Measurements from ENCODE around the gene IFNLR1. TPM values are rescaled to one million over a fixed set of nuclear protein-coding genes. Genes with fewer than 3 reads are reported as not detected.
A peak's percentile ranks its signal among the peaks of the same experiment; 100 is the strongest.

IFNLR1 gene
- total and polyA plus RNA-seq, 2 of the 8 experiments (the other 6 are each of a cell fraction or from before 2014, with no cell fraction given): 6.8 to 10.1 TPM

DNA sequence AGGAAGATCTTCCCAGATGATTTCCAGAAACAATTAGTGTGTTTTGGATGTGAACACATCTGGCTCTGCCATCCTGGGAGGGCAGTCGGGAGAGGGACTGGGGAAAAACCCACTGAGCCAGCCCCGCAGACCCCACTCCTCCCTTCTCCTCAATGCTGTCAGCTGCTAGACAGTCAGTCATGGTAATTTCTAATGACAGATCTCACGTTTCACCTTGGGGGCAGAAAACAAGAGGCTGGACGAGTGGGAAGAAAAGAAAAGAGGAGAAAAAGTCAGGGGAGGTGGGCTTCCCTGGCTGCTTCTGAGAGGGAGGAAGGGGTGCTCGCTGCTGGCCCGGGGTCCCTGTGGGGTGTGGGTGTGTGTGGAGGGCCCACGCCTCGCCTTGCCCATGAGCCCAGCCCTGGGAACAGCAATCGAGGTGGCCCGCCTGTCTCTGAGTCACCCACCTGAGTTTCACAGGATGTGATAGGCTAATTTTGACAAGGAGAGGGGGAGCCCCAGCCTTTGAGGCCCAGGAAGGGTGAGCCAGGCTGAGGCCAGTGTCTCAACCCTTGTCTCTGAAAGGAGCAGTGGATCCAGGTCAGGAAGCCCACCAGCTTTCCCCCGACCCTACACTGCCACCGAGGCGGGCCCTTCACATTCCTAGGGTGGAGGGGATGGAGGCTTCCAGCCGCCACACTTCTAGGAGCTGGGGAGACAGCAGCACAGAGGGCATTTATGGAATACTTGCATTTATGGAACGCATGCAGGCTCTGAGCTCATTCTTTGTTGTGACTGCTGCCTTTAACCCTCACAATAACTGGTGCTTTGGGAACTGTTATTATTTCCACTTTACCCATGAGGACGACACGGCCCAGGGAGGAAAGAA is 49.1 kb upstream of the IFNLR1 start:
- Histone ChIP-seq H3K4me3 (ENCODE audit: extremely low read depth in 1 of 4, insufficient read depth in 2 of 4, low read depth in 3 of 4, low read length in 4 of 4) (no peak overlapping the region), H3K36me3 (ENCODE audit: control insufficient read depth in 2 of 4, insufficient read depth in 4 of 4, low read length in 3 of 4) (no peaks in the 10 kb centered on the region), H4K8ac (ENCODE audit: extremely low read depth, insufficient read depth, low read length) (peak overlapping the region; percentile 86; the same call in 1 of the 2 replicates), H2AK5ac (ENCODE audit: low read depth, low read length) (no peak overlapping the region), H4K5ac (ENCODE audit: insufficient read length, low read depth, low read length) (no peak overlapping the region), H2BK5ac (ENCODE audit: low read depth, low read length) (no peak overlapping the region), H3K4me1 (replicated peaks in 1 of 4; ENCODE audit: control insufficient read depth in 3 of 4, insufficient read depth in 4 of 4, low read length in 3 of 4) (peaks cover 0 to 6% (median 4%) of the 10 kb centered on the region in 4 experiments; a peak in 4 of 7 replicates), H3K18ac (ENCODE audit: extremely low read depth, low read length) (no peak overlapping the region; the same call in 1 of the 2 replicates), H3K23me2 (ENCODE audit: low read depth, low read length) (no peaks in the 10 kb centered on the region), H3K4me2 (ENCODE audit: insufficient read depth in 1 of 2, low read depth in 2 of 2, low read length in 2 of 2) (no peak overlapping the region), H3K9me3 (ENCODE audit: insufficient read depth in 2 of 2, low read depth in 1 of 2, low read length in 1 of 2) (no peaks in the 10 kb centered on the region), H4K20me1 (replicated peaks in 1 of 2; ENCODE audit: control insufficient read depth in 1 of 2, insufficient read depth in 2 of 2, low read length in 2 of 2) (no peaks in the 10 kb centered on the region), H3K23ac (ENCODE audit: insufficient read length) (no peak overlapping the region), H3K14ac (ENCODE audit: insufficient read length) (no peak overlapping the region), H4K91ac (replicated peaks; ENCODE audit: insufficient read length, low read length) (no peak overlapping the region), H3K79me2 (ENCODE audit: control insufficient read depth in 1 of 2, insufficient read depth in 2 of 2, low read length in 2 of 2) (no peaks in the 10 kb centered on the region), H3K79me1 (ENCODE audit: low read depth, low read length) (no peaks in the 10 kb centered on the region), H2BK120ac (replicated peaks; ENCODE audit: low read depth, low read length) (no peak overlapping the region), H2AFZ (ENCODE audit: low read length) (peak overlapping the region; percentile 70; the same call in 1 of the 2 replicates), H2BK12ac (ENCODE audit: low read depth, low read length) (0 out of 2 replicates have a peak overlapping the region, but pooled peaks have one; percentile 20), H3K9ac (replicated peaks in 1 of 4; ENCODE audit: extremely low read depth in 1 of 4, low read depth in 3 of 4, low read length in 3 of 4) (no peak overlapping the region), H3K27me3 (replicated peaks in 1 of 4; ENCODE audit: control insufficient read depth in 3 of 4, extremely low read depth in 1 of 4, insufficient read depth in 3 of 4, low read length in 3 of 4) (no peaks in the 10 kb centered on the region), H3K56ac (replicated peaks; ENCODE audit: insufficient read length, low read depth, low read length) (no peak overlapping the region), H2BK20ac (ENCODE audit: low read length) (no peak overlapping the region), H3K4ac (replicated peaks; ENCODE audit: insufficient read length, low read depth, low read length) (no peak overlapping the region), H3K27ac (ENCODE audit: low read depth, low read length) (no peak overlapping the region), H2BK15ac (ENCODE audit: low read length) (no peak overlapping the region; the same call in 1 of the 2 replicates)
- DNase-seq (ENCODE audit: low read depth in 1 of 2, low spot score in 2 of 2): peak in 1 of 2 experiments; percentile 51
- TF ChIP-seq SIRT6 (IDR thresholded peaks at IDR 0.05; ENCODE audit: low read length): no peak
- TF ChIP-seq RNF2 (IDR thresholded peaks at IDR 0.05; ENCODE audit: borderline replicate concordance, low read depth, low read length, missing control alignments, poor library complexity, severe bottlenecking): no peak
- TF ChIP-seq SRF (IDR thresholded peaks at IDR 0.05; ENCODE audit: low read depth, low read length): no peak
- TF ChIP-seq POLR2A (IDR thresholded peaks at IDR 0.05; ENCODE audit: control extremely low read depth in 1 of 2, low read depth in 2 of 2, low read length in 2 of 2): no peak
- WGBS, 2 experiments (ENCODE audit: extremely low coverage in 1 of 2, insufficient coverage in 1 of 2, insufficient read length in 1 of 2, insufficient replicate concordance in 2 of 2, low coverage in 1 of 2, low lambda C conversion rate in 2 of 2, missing lambda C conversion rate in 1 of 2): 74% methylated on average over 17 of the region's 17 CpGs; no CpG with 5 or more reads in 1 of the 2 experiments
- ChIA-PET POLR2A (ENCODE audit: partially characterized antibody) (no interaction called here), CTCF (ENCODE audit: partially characterized antibody) (interaction anchor here (0.6 to 4.2 kb wide), 7 partner anchors 19 to 316 kb away, joined by 3 to 22 read pairs (median 4); no protein-coding TSS in a partner anchor)
- no peak for FAIRE-seq

All from H1 (cell line).